ENCODE measurements around the gene CHRNG.

DNA sequence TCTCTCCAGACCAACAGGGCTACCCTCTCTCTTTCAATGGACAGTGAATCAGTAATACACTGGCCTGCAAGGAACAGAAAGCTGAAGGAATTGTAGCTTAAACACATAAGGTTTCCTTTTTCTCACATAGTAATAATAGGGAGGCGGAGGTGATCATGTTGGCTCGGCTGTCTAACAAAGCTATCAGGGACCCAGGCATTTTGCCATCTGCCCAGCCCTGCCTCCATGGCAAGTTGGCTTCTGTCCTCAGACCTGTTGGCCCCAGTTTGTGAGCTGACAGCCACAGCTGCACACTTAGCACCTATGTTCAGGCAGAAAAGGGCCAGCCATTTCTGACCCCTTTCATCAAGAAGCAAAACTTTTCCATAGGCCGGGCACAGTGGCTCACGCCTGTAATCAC, 2.0 kb upstream of the CHRNG start:
- TF ChIP-seq, protein P1, sequence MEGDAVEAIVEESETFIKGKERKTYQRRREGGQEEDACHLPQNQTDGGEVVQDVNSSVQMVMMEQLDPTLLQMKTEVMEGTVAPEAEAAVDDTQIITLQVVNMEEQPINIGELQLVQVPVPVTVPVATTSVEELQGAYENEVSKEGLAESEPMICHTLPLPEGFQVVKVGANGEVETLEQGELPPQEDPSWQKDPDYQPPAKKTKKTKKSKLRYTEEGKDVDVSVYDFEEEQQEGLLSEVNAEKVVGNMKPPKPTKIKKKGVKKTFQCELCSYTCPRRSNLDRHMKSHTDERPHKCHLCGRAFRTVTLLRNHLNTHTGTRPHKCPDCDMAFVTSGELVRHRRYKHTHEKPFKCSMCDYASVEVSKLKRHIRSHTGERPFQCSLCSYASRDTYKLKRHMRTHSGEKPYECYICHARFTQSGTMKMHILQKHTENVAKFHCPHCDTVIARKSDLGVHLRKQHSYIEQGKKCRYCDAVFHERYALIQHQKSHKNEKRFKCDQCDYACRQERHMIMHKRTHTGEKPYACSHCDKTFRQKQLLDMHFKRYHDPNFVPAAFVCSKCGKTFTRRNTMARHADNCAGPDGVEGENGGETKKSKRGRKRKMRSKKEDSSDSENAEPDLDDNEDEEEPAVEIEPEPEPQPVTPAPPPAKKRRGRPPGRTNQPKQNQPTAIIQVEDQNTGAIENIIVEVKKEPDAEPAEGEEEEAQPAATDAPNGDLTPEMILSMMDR (IDR thresholded peaks at IDR 0.05; ENCODE audit: low read depth, low read length): no peak
- TF ChIP-seq EZH2phosphoT487 (IDR thresholded peaks at IDR 0.05; ENCODE audit: low read depth): no peak

Data from OCI-LY3 (cell line).